GM12878 (cell line): ENCODE results near the gene SULT1A1. TPM values are rescaled to one million over a fixed set of nuclear protein-coding genes. Genes with fewer than 3 reads are reported as not detected.

Source experiments
- ATAC-seq: fragments of 200-7000 bp; cut with Tn5 transposase; 3 replicates; pipeline ENCODE4 v1.9.1; 2020; ENCODE audit warnings: mild to moderate bottlenecking, moderate library complexity
- BruUV-seq: library from RNA; stranded (reverse); fragments of 400-500 nt; replicated peaks from 2 replicates; lab custom pipeline; 2021; lab: Mats Ljungman, UMichigan
- CTCF ChIA-PET: fragments of 300-600 bp; sonication (Branson Sonifier 250); formaldehyde crosslinking; extraction: SDS; loops from one replicate; lab custom pipeline; 2021; ENCODE audit warnings: inconsistent platforms; lab: Yijun Ruan, JAX
- POLR2A ChIA-PET: fragments of 350-600 bp; formaldehyde crosslinking; extraction: SDS; loops from one replicate; lab custom pipeline; 2021; ENCODE audit warnings: inconsistent platforms; lab: Charles Lee
- RAD21 ChIA-PET: fragments of 300-600 bp; sonication (Branson Sonifier 250); formaldehyde crosslinking; loops from one replicate; lab custom pipeline; 2023; ENCODE audit warnings: antibody characterized with exemption; ENCODE audit not compliant: unreplicated experiment; lab: Charles Lee
- SMC1A ChIA-PET: fragments of 300-600 bp; sonication (Branson Sonifier 250); formaldehyde crosslinking; loops from one replicate; lab custom pipeline; 2023; ENCODE audit not compliant: unreplicated experiment, uncharacterized antibody; lab: Charles Lee
- DNase-seq: peaks from one replicate; pipeline ENCODE4 v3.0.0-alpha.2; 2011; ENCODE audit warnings: low read depth, low spot score
- FAIRE-seq: peaks from 3 replicates; lab custom pipeline; 2011; peaks lifted over from hg19 to GRCh38; lab: Jason Lieb, UNC
- H2AFZ ChIP-seq: 2 replicates; pipeline ENCODE4 v1.6.0; 2011; ENCODE audit warnings: low read depth, low read length, control low read depth; ENCODE audit not compliant: control insufficient read depth
- H3K27ac ChIP-seq: 2 replicates; pipeline ENCODE4 v1.5.1; 2011; ENCODE audit warnings: control low read depth; ENCODE audit not compliant: control insufficient read depth, insufficient read depth
- H3K27me3 ChIP-seq, 2 experiments: replicated peaks in 1 of 2; 2 replicates each; pipeline versions ENCODE4 v1.6.0 to v1.6.1; 2011; ENCODE audit warnings: low read length in 1 of 2; ENCODE audit not compliant: control insufficient read depth in 2 of 2, insufficient read depth in 2 of 2
- H3K36me3 ChIP-seq, 2 experiments: 2 replicates each; pipeline ENCODE4 v1.5.1; 2011; ENCODE audit warnings: low read length in 1 of 2; ENCODE audit not compliant: control insufficient read depth in 2 of 2, insufficient read depth in 2 of 2
- H3K4me1 ChIP-seq: 2 replicates; pipeline ENCODE4 v1.6.1; 2011; ENCODE audit warnings: mild to moderate bottlenecking, low read length, moderate library complexity, mixed read lengths; ENCODE audit not compliant: control insufficient read depth, insufficient read depth
- H3K4me2 ChIP-seq: 2 replicates; pipeline ENCODE4 v1.6.0; 2011; ENCODE audit warnings: control low read depth; ENCODE audit not compliant: control insufficient read depth, insufficient read depth
- H3K4me3 ChIP-seq: fragments of 200-600 bp; sonication (generic); 2 replicates; pipeline ENCODE4 v1.5.1; 2016
- H3K79me2 ChIP-seq: 2 replicates; pipeline ENCODE4 v1.6.0; 2011; ENCODE audit warnings: low read length; ENCODE audit not compliant: control insufficient read depth, insufficient read depth
- H3K9ac ChIP-seq: 2 replicates; pipeline ENCODE4 v1.8.0; 2011; ENCODE audit warnings: low read length, control low read depth, mixed read lengths; ENCODE audit not compliant: control insufficient read depth, insufficient read depth
- H3K9me3 ChIP-seq: replicated peaks from 3 replicates; pipeline ENCODE4 v1.5.1; 2011; ENCODE audit warnings: mild to moderate bottlenecking, low read length; ENCODE audit not compliant: control insufficient read depth, insufficient read depth
- H4K20me1 ChIP-seq: 2 replicates; pipeline ENCODE4 v1.6.0; 2011; ENCODE audit not compliant: control insufficient read depth, insufficient read depth
- CBX3 ChIP-seq: fragments of 200-600 bp; sonication (generic); IDR thresholded peaks from 2 replicates; pipeline ENCODE4 v1.6.1; 2016; ENCODE audit warnings: low read depth, borderline replicate concordance
- CEBPZ ChIP-seq: fragments of 150-350 bp; IDR thresholded peaks from 2 replicates; pipeline ENCODE4 v1.6.1; 2016; ENCODE audit warnings: low read depth, low read length
- EGR1 ChIP-seq, 2 experiments: IDR thresholded peaks; 1 replicate in 1 of 2; 2 replicates in 1 of 2; pipeline ENCODE4 v1.6.1; 2011 to 2012; ENCODE audit warnings: low read depth in 2 of 2, low read length in 2 of 2, borderline replicate concordance in 1 of 2, mild to moderate bottlenecking in 1 of 2, moderate library complexity in 1 of 2
- ELK1 ChIP-seq: IDR thresholded peaks from 2 replicates; pipeline ENCODE4 v1.6.1; 2012; ENCODE audit warnings: low read depth, low read length, improper control_type of control experiment
- ESRRA ChIP-seq: IDR thresholded peaks from 2 replicates; pipeline ENCODE4 v1.6.1; 2012; ENCODE audit warnings: mild to moderate bottlenecking, low read length, improper control_type of control experiment
- FOXK2 ChIP-seq: fragments of 450-650 bp; IDR thresholded peaks from 2 replicates; pipeline ENCODE4 v1.6.1; 2017; ENCODE audit warnings: mild to moderate bottlenecking, moderate library complexity
- HDAC2 ChIP-seq: fragments of 200-600 bp; sonication (generic); IDR thresholded peaks from 2 replicates; pipeline ENCODE4 v1.6.1; 2017
- IKZF1 ChIP-seq: fragments of 450-650 bp; conservative IDR thresholded peaks from 2 replicates; pipeline ENCODE4 v1.6.1; 2017; ENCODE audit warnings: antibody characterized with exemption, mild to moderate bottlenecking
- KAT2A ChIP-seq: conservative IDR thresholded peaks from 2 replicates; pipeline ENCODE4 v1.6.1; 2011; ENCODE audit warnings: low read depth, low read length; ENCODE audit not compliant: control insufficient read depth
- MEF2A ChIP-seq: IDR thresholded peaks from 2 replicates; pipeline ENCODE4 v1.6.1; 2011; ENCODE audit warnings: low read depth, mild to moderate bottlenecking, low read length, moderate library complexity; ENCODE audit not compliant: insufficient read depth
- MYC ChIP-seq: IDR thresholded peaks from 2 replicates; pipeline ENCODE4 v1.6.1; 2011; ENCODE audit warnings: mild to moderate bottlenecking, low read length, moderate library complexity, inconsistent platforms; ENCODE audit not compliant: insufficient read depth, insufficient replicate concordance, insufficient read length, severe bottlenecking
- SP1 ChIP-seq: IDR thresholded peaks from one replicate; pipeline ENCODE4 v1.6.1; 2011; ENCODE audit warnings: low read depth, low read length
- ZBTB40 ChIP-seq: fragments of 450-650 bp; IDR thresholded peaks from 2 replicates; pipeline ENCODE4 v1.6.1; 2016; ENCODE audit warnings: mild to moderate bottlenecking, moderate library complexity, borderline replicate concordance
- WGBS: methylation state at CpG from one replicate; pipeline ENCODE4 v1.1.6; 2016; ENCODE audit warnings: low lambda C conversion rate; ENCODE audit not compliant: insufficient replicate concordance, insufficient coverage; ENCODE audit errors: missing lambda C conversion rate; 5-methylcytosine and 5-hydroxymethylcytosine counted together
- in situ Hi-C: fragments of 300-500 bp; cut with MboI; formaldehyde crosslinking; loops from 9 replicates; pipeline ENCODE4 v1.14.3; 2018; ENCODE audit warnings: mixed read lengths
- intact Hi-C: fragments of 100-400 bp; cut with micrococcal nuclease; formaldehyde crosslinking; loops from one replicate; pipeline ENCODE4 v1.14.2; 2022; ENCODE audit not compliant: unreplicated experiment
- polyA plus RNA-seq, 11 experiments: library from polyadenylated mRNA; depleted of rRNA in 4 of 11; unstranded in 6 of 11; stranded (reverse) in 5 of 11; fragments of >200 nt; fragmentation: Nextera tagmentation in 4 of 11; fragmentation: Illumina TruSeq in 1 of 11; extraction: Ambion mirVana in 4 of 11; extraction: Trizol in 1 of 11; gene quantifications; 1 replicate in 1 of 11; 2 replicates in 10 of 11; pipeline versions ENCODE4 v1.2.1 to v1.2.3, GENCODE V29; 2011 to 2016; ENCODE audit warnings: inconsistent platforms in 2 of 11, missing spikeins in 2 of 11, low read depth in 1 of 11
- total RNA-seq, 4 experiments: library from RNA; depleted of rRNA in 3 of 4; stranded (reverse); fragments of >200 nt in 3 of 4; fragmentation: Illumina TruSeq in 1 of 4; extraction: Trizol in 1 of 4; gene quantifications; 2 replicates each; pipeline versions ENCODE4 v1.2.1 to v1.2.3, GENCODE V29; 2013 to 2021

Gene SULT1A1
- total and polyA plus RNA-seq, 10 of the 15 experiments (the other 5 are each of a cell fraction or from before 2014, with no cell fraction given): 0.03 to 1.5 (median 0.76) TPM; not detected in 1

GRCh38 chr16:28558456-28558855 lies 51.4 kb downstream of the SULT1A1 start:
- no peak overlapping the region for H3K9ac ChIP-seq
- ChIA-PET POLR2A (no interaction called here), CTCF (interaction anchor here (1.6 kb wide), 1 partner anchor 11 kb away, joined by 5 read pairs; no protein-coding TSS in a partner anchor), SMC1A (interaction anchor here (1.5 kb wide), 1 partner anchor 58 kb away, joined by 3 read pairs; no protein-coding TSS in a partner anchor), RAD21 (no interaction called here)
- H3K27ac ChIP-seq: no peak overlapping the region
- peaks cover 17% of the 10 kb centered on the region for H3K4me1 ChIP-seq
- in situ Hi-C loops: no loop called here
- no peaks in the 10 kb centered on the region for H3K36me3 ChIP-seq
- FAIRE-seq (no peak), DNase-seq (no peak), ATAC-seq (no peak)
- 94% methylated on average over 3 of the region's 3 CpGs for WGBS
- H3K4me3 ChIP-seq: no peak overlapping the region
- no peaks in the 10 kb centered on the region; the same call in 2 of the 3 replicates for H3K9me3 ChIP-seq
- no peak overlapping the region for H3K4me2 ChIP-seq
- no peaks in the 10 kb centered on the region for H4K20me1 ChIP-seq
- H3K79me2 ChIP-seq: peaks cover 4% of the 10 kb centered on the region
- no peak overlapping the region for H2AFZ ChIP-seq
- no peaks in the 10 kb centered on the region for H3K27me3 ChIP-seq
- intact Hi-C loops: no loop called here
- no TSS peak for BruUV-seq
- TF ChIP-seq ESRRA (no peak), SP1 (no peak), CEBPZ (no peak), CBX3 (no peak), HDAC2 (no peak), EGR1 (IDR thresholded peaks at IDR 0.05; ENCODE audit: borderline replicate concordance in 1 of 2, low read depth in 2 of 2, low read length in 2 of 2) (no peak), MYC (no peak), ZBTB40 (no peak), MEF2A (no peak), FOXK2 (no peak), ELK1 (no peak), IKZF1 (no peak), KAT2A (no peak)
